GM12864 (cell line): ENCODE data around the gene CCL7.

Experiments
- DNase-seq: peaks from one replicate; pipeline ENCODE4 v3.0.0-alpha.2; 2011; ENCODE audit warnings: low read depth
- H3K4me3 ChIP-seq: 2 replicates; pipeline ENCODE4 v1.5.1; 2011; ENCODE audit warnings: mild to moderate bottlenecking, low read depth, low read length, control low read depth
- CTCF ChIP-seq: IDR thresholded peaks from 2 replicates; pipeline ENCODE4 v1.5.1; 2011; ENCODE audit warnings: low read depth, mild to moderate bottlenecking, moderate library complexity, low read length, control low read depth, inconsistent platforms; ENCODE audit errors: missing control alignments

The CCL7 gene

GRCh38 chr17:34257299-34257985, 12.6 kb upstream of the CCL7 start:
- no peak overlapping the region for H3K4me3 ChIP-seq
- DNase-seq = no peak
- no peak for TF ChIP-seq CTCF

- no peak for DNase-seq
- TF ChIP-seq CTCF = no peak
- no peak overlapping the region for H3K4me3 ChIP-seq
These were observed 12.1 kb upstream of the CCL7 start for GRCh38 chr17:34257986-34258326.

GRCh38 chr17:34259146-34259545, 10.9 kb upstream of the CCL7 start:
- DNase-seq = no peak
- no peak overlapping the region for H3K4me3 ChIP-seq
- TF ChIP-seq CTCF = no peak

DNA sequence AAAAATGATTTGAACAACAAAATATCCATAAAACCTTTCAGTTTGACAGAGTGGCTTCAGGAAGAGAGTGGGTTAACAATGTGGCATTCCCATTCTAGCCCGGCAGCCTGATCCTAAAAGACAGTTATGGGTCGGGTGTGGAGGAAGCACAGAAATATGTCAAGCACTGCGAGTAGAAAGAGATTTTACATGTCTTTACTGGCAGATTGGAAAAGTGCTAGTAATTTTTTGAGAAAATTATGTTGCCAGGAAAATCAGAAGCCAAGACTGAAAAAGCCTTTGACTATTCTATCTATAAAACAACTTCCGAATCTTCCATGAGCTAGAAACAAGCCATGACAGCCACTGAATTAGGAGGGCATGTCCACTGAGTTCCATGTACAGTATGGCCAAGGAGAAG, 9.2 kb upstream of the CCL7 start:
- no peak overlapping the region for H3K4me3 ChIP-seq

GRCh38 chr17:34261568-34262337, 8.3 kb upstream of the CCL7 start:
- no peak for TF ChIP-seq CTCF
- H3K4me3 ChIP-seq = no peak overlapping the region
- DNase-seq = no peak

More for the DNA sequence above, 9.2 kb upstream of the CCL7 start:
- no peak for DNase-seq
- TF ChIP-seq CTCF = no peak

DNA sequence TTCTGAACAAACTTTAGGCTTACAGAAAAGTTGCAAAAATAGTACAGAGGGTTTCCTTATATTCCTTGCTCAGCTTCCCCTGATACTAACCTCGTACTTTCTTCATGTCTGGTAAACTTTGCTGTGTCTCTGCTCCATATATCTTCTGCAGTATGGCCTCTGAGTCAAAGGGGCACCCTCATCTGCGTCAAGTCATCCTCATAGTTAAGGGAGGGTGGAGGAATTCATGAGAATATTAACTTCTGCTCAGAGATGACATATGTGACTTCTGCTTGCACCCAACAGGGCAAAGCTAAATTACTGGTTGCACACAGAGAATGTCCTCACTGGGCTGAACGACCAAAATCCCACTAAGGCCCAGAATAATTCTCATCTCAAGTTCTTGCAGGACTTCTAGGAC, 4.3 kb upstream of the CCL7 start:
- H3K4me3 ChIP-seq = no peak overlapping the region
- no peak for TF ChIP-seq CTCF
- DNase-seq = no peak

DNA sequence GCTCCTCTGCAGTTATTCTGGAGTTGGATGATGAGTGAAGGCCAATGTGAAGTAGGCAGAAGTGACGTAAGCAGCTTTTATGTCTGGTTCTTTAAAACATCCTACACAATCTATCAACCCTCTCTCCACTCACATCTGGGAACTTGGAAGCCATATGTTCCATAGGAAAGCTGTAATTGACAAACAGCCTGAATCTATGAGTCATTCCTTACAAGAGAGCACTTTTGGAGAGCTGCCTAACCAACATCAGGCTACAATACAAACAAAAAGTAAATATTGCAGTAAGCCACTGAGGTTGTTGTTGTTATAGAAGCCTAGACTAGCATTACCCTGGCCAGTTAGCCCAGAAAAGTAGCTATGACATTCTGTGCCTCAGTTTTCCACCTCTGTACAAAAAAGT, 5.9 kb downstream of the CCL7 start:
- TF ChIP-seq CTCF = no peak
- H3K4me3 ChIP-seq = no peak overlapping the region
- DNase-seq = no peak
